Panc1 (cell line): ENCODE results near the gene CEBPZ. TPM values are rescaled to one million over a fixed set of nuclear protein-coding genes. Genes with fewer than 3 reads are reported as not detected.
"Not testable (repeated sequence)": the region's sequence is repeated elsewhere in the genome, so short reads cannot be mapped to it uniquely, and the experiment has no call there.

ENCODE experiments used
- ATAC-seq: fragments of 200-7000 bp; cut with Tn5 transposase; 2 replicates; pipeline ENCODE4 v1.9.1; 2020; ENCODE audit warnings: mild to moderate bottlenecking, moderate library complexity
- BruUV-seq: library from RNA; stranded (reverse); fragments of 400-500 nt; replicated peaks from 2 replicates; lab custom pipeline; 2021; lab: Mats Ljungman, UMichigan
- CTCF ChIA-PET: fragments of 300-600 bp; sonication (Branson Sonifier 250); formaldehyde crosslinking; loops from one replicate; lab custom pipeline; 2022; ENCODE audit warnings: antibody characterized with exemption; lab: Charles Lee
- POLR2A ChIA-PET: fragments of 300-600 bp; sonication (Branson Sonifier 250); formaldehyde crosslinking; loops from one replicate; lab custom pipeline; 2022; ENCODE audit warnings: antibody characterized with exemption; lab: Charles Lee
- DNase-seq: peaks from one replicate; pipeline ENCODE4 v3.0.0-alpha.2; 2010; ENCODE audit warnings: low read depth, low spot score
- H3K27ac ChIP-seq: 2 replicates; pipeline ENCODE4 v1.5.1; 2011; ENCODE audit warnings: mild to moderate bottlenecking, low read length, inconsistent platforms
- H3K27me3 ChIP-seq: fragments of 200-500 bp; sonication (Bioruptor generic); 2 replicates; pipeline ENCODE4 v1.6.0; 2014; ENCODE audit warnings: low read length, inconsistent platforms; ENCODE audit not compliant: control insufficient read depth, insufficient read depth
- H3K36me3 ChIP-seq: fragments of 200-500 bp; sonication (Bioruptor generic); 2 replicates; pipeline ENCODE4 v1.5.1; 2014; ENCODE audit warnings: inconsistent platforms, mild to moderate bottlenecking, low read length, moderate library complexity; ENCODE audit not compliant: control insufficient read depth, insufficient read depth
- H3K4me1 ChIP-seq: 2 replicates; pipeline ENCODE4 v1.5.1; 2011; ENCODE audit warnings: inconsistent platforms, mild to moderate bottlenecking, low read length, moderate library complexity; ENCODE audit not compliant: control insufficient read depth, insufficient read depth
- H3K4me3 ChIP-seq, 2 experiments: 2 replicates each; pipeline ENCODE4 v1.5.1; 2011 to 2012; ENCODE audit warnings: low read depth in 2 of 2, low read length in 2 of 2, mild to moderate bottlenecking in 2 of 2, inconsistent platforms in 1 of 2, moderate library complexity in 1 of 2
- H3K9me3 ChIP-seq: fragments of 200-500 bp; sonication (Bioruptor generic); 2 replicates; pipeline ENCODE4 v1.5.1; 2014; ENCODE audit warnings: low read depth, mild to moderate bottlenecking, inconsistent platforms, low read length, moderate library complexity; ENCODE audit not compliant: control insufficient read depth, insufficient read depth
- CTCF ChIP-seq: fragments of 450-650 bp; IDR thresholded peaks from 2 replicates; pipeline ENCODE4 v1.5.1; 2017; ENCODE audit warnings: mild to moderate bottlenecking
- POLR2AphosphoS5 ChIP-seq: IDR thresholded peaks from 2 replicates; pipeline ENCODE4 v1.6.1; 2012; ENCODE audit warnings: mild to moderate bottlenecking, low read depth, low read length, moderate library complexity
- REST ChIP-seq, 2 experiments: IDR thresholded peaks; 2 replicates each; pipeline ENCODE4 v1.6.1; 2011 to 2012; ENCODE audit warnings: low read depth in 2 of 2, control low read depth in 1 of 2, low read length in 1 of 2, mild to moderate bottlenecking in 1 of 2, moderate library complexity in 1 of 2; ENCODE audit not compliant: insufficient read depth in 1 of 2
- SIN3A ChIP-seq: IDR thresholded peaks from 2 replicates; pipeline ENCODE4 v1.6.1; 2012; ENCODE audit warnings: low read depth, mild to moderate bottlenecking, low read length, moderate library complexity, borderline replicate concordance; ENCODE audit not compliant: insufficient read depth
- TCF7L2 ChIP-seq: IDR thresholded peaks from 2 replicates; pipeline ENCODE4 v1.6.1; 2011; ENCODE audit warnings: mild to moderate bottlenecking, low read depth, low read length, inconsistent platforms
- in situ Hi-C: cut with HindIII; loops from 2 replicates; pipeline ENCODE4 v1.10.0; 2016; ENCODE audit warnings: low sequenced_read_pairs, low pct_unique_long_range_greater_than_20kb
- intact Hi-C: fragments of 100-400 bp; cut with micrococcal nuclease; formaldehyde crosslinking; loops from one replicate; pipeline ENCODE4 v1.10.0; 2022; ENCODE audit not compliant: unreplicated experiment
- total RNA-seq: library from RNA; stranded (reverse); gene quantifications from one replicate; pipeline ENCODE4 v1.2.1, GENCODE V29; 2021; ENCODE audit not compliant: unreplicated experiment

Gene CEBPZ
- total RNA-seq, 1 experiment from 2014 or later = 63.8 TPM

DNA sequence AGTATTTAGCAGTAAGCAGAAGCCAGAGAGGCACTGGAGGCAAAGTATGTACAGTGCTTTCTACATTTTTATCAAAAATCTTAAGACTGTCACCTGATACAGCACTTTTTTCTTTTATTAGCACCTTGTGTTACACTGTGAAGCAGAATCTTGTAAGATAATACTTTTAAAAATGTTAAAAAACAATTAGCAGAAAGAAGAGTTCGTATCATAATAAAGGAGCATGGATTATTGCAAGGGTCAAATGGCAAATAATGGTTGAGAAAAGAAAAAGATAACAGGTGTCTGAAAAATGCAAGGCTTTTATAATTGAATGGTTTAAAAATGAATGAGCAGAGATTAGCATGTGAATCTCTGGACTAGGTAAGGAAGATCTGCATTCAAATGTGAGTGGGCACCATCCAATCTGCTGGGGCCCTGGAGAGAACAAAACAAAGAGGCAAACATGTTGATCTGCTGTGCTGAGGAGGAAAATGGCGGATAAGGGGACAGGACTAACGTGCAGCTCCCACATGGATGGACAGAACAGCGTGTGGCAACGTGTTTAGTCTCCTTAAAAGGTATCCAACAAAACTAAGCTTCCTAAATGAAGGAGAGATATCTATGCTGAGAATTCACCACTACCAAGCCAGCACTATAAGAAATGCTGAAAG, 25.6 kb downstream of the CEBPZ start:
- ChIA-PET POLR2A (no interaction called here), CTCF (no interaction called here)
- H3K9me3 ChIP-seq = peaks cover 11% of the 10 kb centered on the region; the same call in 1 of the 2 replicates

DNA sequence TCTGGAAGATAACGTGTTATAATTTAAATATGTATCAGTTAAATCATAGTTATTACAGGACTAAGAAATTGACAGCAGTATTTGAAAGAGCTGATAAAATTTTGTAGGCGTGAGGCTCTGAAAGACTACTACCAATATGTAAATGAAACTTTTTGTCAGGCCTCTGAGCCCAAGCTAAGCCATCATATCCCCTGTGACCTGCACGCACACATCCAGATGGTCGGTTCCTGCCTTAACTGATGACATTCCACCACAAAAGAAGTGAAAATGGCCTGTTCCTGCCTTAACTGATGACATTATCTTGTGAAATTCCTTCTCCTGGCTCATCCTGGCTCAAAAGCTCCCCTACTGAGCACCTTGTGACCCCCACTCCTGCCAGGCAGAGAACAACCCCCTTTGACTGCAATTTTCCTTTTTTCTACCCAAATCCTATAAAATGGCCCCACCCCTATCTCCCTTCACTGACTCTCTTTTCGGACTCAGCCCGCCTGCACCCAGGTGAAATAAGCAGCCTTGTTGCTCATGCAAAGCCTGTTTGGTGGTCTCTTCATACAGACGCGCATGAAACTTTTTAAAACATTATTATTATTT, 26.2 kb downstream of the CEBPZ start:
- DNase-seq, POLR2A ChIA-PET, intact Hi-C loops, H3K27me3 ChIP-seq, H3K4me3 ChIP-seq, in situ Hi-C loops, BruUV-seq, ATAC-seq, CTCF ChIA-PET, H3K4me1 ChIP-seq, H3K27ac ChIP-seq: not testable (repeated sequence)
- Histone ChIP-seq H3K36me3 (peaks cover 36% of the 10 kb centered on the region), H3K9me3 (peaks cover 11% of the 10 kb centered on the region; the same call in 1 of the 2 replicates)

More for the DNA sequence above, 25.6 kb downstream of the CEBPZ start:
- H3K36me3 ChIP-seq = peaks cover 42% of the 10 kb centered on the region
- BruUV-seq = no TSS peak
- TF ChIP-seq SIN3A (no peak), REST (IDR thresholded peaks at IDR 0.05; ENCODE audit: insufficient read depth in 1 of 2, low read depth in 2 of 2, low read length in 1 of 2) (no peak), TCF7L2 (no peak), CTCF (no peak), POLR2AphosphoS5 (no peak)
- no peaks in the 10 kb centered on the region for H3K27me3 ChIP-seq
- H3K4me1 ChIP-seq = no peaks in the 10 kb centered on the region
- in situ Hi-C loops (no loop called here), intact Hi-C loops (no loop called here)
- no peak overlapping the region for H3K4me3 ChIP-seq
- H3K27ac ChIP-seq = no peak overlapping the region
- ATAC-seq (no peak; the same call in 1 of the 2 replicates), DNase-seq (no peak)

DNA sequence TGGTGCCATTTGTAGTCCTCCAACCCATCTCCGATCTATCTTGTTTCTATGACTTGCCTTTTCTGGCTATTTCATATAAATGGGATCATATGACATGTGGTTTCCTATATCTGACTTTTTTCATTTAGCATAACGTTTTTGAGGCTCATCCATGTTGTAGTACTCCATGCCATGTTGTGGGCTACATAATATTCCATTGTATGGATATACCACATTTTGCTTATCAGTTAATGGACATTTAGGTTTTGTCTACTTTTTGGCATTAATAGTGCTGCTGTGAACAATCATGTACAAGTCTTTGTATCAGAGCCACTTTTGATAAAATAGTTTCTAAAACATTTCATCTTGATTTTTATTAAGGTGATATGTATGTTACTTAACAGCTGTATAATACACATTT, 27.7 kb downstream of the CEBPZ start:
- intact Hi-C loops = no loop called here
- no TSS peak for BruUV-seq
- CTCF ChIA-PET = no interaction called here

More for the DNA sequence above, 27.7 kb downstream of the CEBPZ start:
- in situ Hi-C loops = no loop called here
- DNase-seq (no peak), ATAC-seq (no peak)
- H3K4me1 ChIP-seq = no peaks in the 10 kb centered on the region
- H3K4me3 ChIP-seq = no peak overlapping the region
- no peak overlapping the region for H3K27ac ChIP-seq
- H3K36me3 ChIP-seq = peaks cover 33% of the 10 kb centered on the region
- TF ChIP-seq POLR2AphosphoS5 (no peak), SIN3A (no peak), REST (IDR thresholded peaks at IDR 0.05; ENCODE audit: insufficient read depth in 1 of 2, low read depth in 2 of 2, low read length in 1 of 2) (no peak), CTCF (no peak), TCF7L2 (no peak)
- no peaks in the 10 kb centered on the region for H3K27me3 ChIP-seq
- peaks cover 11% of the 10 kb centered on the region; the same call in 1 of the 2 replicates for H3K9me3 ChIP-seq
- POLR2A ChIA-PET = no interaction called here
